Mesodermal cell (in vitro differentiated cells): Measurements from ENCODE around the gene SRP14.

ENCODE experiments used
- H3K27ac ChIP-seq: 2 replicates; pipeline ENCODE4 v1.7.0; 2013; ENCODE audit warnings: mild to moderate bottlenecking, low read depth, low read length, moderate library complexity; ENCODE audit not compliant: severe bottlenecking
- H3K36me3 ChIP-seq: 2 replicates; pipeline ENCODE4 v1.7.1; 2013; ENCODE audit warnings: mild to moderate bottlenecking, low read length, moderate library complexity; ENCODE audit not compliant: control insufficient read depth, insufficient read depth
- H3K4me1 ChIP-seq: one replicate; pipeline ENCODE4 v1.7.1; 2013; ENCODE audit warnings: mild to moderate bottlenecking, low read length; ENCODE audit not compliant: insufficient read depth, control insufficient read depth, poor library complexity, severe bottlenecking
- H3K4me3 ChIP-seq: 2 replicates; pipeline ENCODE4 v1.7.0; 2013; ENCODE audit warnings: low read length, control low read depth, mild to moderate bottlenecking; ENCODE audit not compliant: insufficient read depth, poor library complexity, severe bottlenecking; ENCODE audit errors: extremely low read depth
- H3K9me3 ChIP-seq: 2 replicates; pipeline ENCODE4 v1.7.1; 2013; ENCODE audit warnings: mild to moderate bottlenecking, low read length, moderate library complexity; ENCODE audit not compliant: control insufficient read depth
- WGBS, 2 experiments: methylation state at CpG; one replicate each; pipeline ENCODE4 v1.1.5; 2013; ENCODE audit warnings: missing lambda C conversion rate in 2 of 2; ENCODE audit not compliant: insufficient coverage in 2 of 2; 5-methylcytosine and 5-hydroxymethylcytosine counted together

SRP14 gene

GRCh38 chr15:40048211-40048792, 9.3 kb upstream of the SRP14 start:
- Histone ChIP-seq H3K4me3 (no peak overlapping the region), H3K27ac (peak overlapping the region; percentile 45), H3K36me3 (peaks cover 4% of the 10 kb centered on the region), H3K4me1 (peaks cover 51% of the 10 kb centered on the region), H3K9me3 (no peaks in the 10 kb centered on the region)
- WGBS, 2 experiments: 83 to 84% methylated on average over 10 of the region's 10 CpGs

- Histone ChIP-seq H3K4me3 (no peak overlapping the region), H3K9me3 (no peaks in the 10 kb centered on the region), H3K4me1 (peaks cover 49% of the 10 kb centered on the region), H3K36me3 (peaks cover 4% of the 10 kb centered on the region), H3K27ac (peak overlapping the region; percentile 45)
- 72 to 75% methylated on average over 8 to 9 of the region's 15 CpGs for WGBS, 2 experiments
These were observed 8.6 kb upstream of the SRP14 start for GRCh38 chr15:40047415-40048210.

- Histone ChIP-seq H3K27ac (no peak overlapping the region), H3K9me3 (no peaks in the 10 kb centered on the region), H3K4me1 (peaks cover 43% of the 10 kb centered on the region), H3K36me3 (peaks cover 4% of the 10 kb centered on the region), H3K4me3 (no peak overlapping the region)
- 84 to 88% methylated on average over 4 to 5 of the region's 5 CpGs for WGBS, 2 experiments
These were observed 7.9 kb upstream of the SRP14 start for GRCh38 chr15:40046721-40047414.

- H3K4me1 ChIP-seq: peaks cover 36% of the 10 kb centered on the region
- WGBS, 2 experiments: 51 to 55% methylated on average over 4 to 5 of the region's 6 CpGs
- H3K4me3 ChIP-seq: no peak overlapping the region
- no peak overlapping the region for H3K27ac ChIP-seq
- no peaks in the 10 kb centered on the region for H3K9me3 ChIP-seq
- peaks cover 4% of the 10 kb centered on the region for H3K36me3 ChIP-seq
These were observed 6.7 kb upstream of the SRP14 start for GRCh38 chr15:40045572-40046217.

- H3K4me3 ChIP-seq: no peak overlapping the region
- peaks cover 35% of the 10 kb centered on the region for H3K4me1 ChIP-seq
- peaks cover 4% of the 10 kb centered on the region for H3K36me3 ChIP-seq
- H3K27ac ChIP-seq: no peak overlapping the region
- WGBS, 2 experiments: 8 to 14% methylated on average over 12 to 18 of the region's 22 CpGs
- no peaks in the 10 kb centered on the region for H3K9me3 ChIP-seq
These were observed 6.0 kb upstream of the SRP14 start for GRCh38 chr15:40044717-40045571.

GRCh38 chr15:40043927-40044716, 5.1 kb upstream of the SRP14 start:
- Histone ChIP-seq H3K4me3 (no peak overlapping the region), H3K9me3 (no peaks in the 10 kb centered on the region), H3K4me1 (peaks cover 35% of the 10 kb centered on the region), H3K27ac (no peak overlapping the region), H3K36me3 (peaks cover 4% of the 10 kb centered on the region)
- WGBS, 2 experiments: 88 to 97% methylated on average over 8 to 10 of the region's 10 CpGs

- Histone ChIP-seq H3K36me3 (peaks cover 8% of the 10 kb centered on the region), H3K9me3 (no peaks in the 10 kb centered on the region), H3K27ac (no peak overlapping the region), H3K4me1 (peaks cover 26% of the 10 kb centered on the region), H3K4me3 (no peak overlapping the region)
- 96 to 97% methylated on average over 4 to 5 of the region's 5 CpGs for WGBS, 2 experiments
These were observed 3.9 kb upstream of the SRP14 start for GRCh38 chr15:40042791-40043320.

- H3K36me3 ChIP-seq: peaks cover 25% of the 10 kb centered on the region
- WGBS, 2 experiments: 80 to 100% methylated on average over 1 to 3 of the region's 3 CpGs
- no peaks in the 10 kb centered on the region for H3K9me3 ChIP-seq
- H3K27ac ChIP-seq: no peak overlapping the region
- H3K4me1 ChIP-seq: peaks cover 9% of the 10 kb centered on the region
- H3K4me3 ChIP-seq: no peak overlapping the region
These were observed 1.8 kb upstream of the SRP14 start for GRCh38 chr15:40040770-40041169.

- Histone ChIP-seq H3K36me3 (peaks cover 30% of the 10 kb centered on the region), H3K4me3 (no peak overlapping the region), H3K4me1 (peaks cover 4% of the 10 kb centered on the region), H3K9me3 (no peaks in the 10 kb centered on the region), H3K27ac (no peak overlapping the region)
- 93 to 94% methylated on average over 5 to 6 of the region's 6 CpGs for WGBS, 2 experiments
These were observed 1.3 kb upstream of the SRP14 start for GRCh38 chr15:40040293-40040635.
